ENCODE data around the gene CCDC88C.

DNA sequence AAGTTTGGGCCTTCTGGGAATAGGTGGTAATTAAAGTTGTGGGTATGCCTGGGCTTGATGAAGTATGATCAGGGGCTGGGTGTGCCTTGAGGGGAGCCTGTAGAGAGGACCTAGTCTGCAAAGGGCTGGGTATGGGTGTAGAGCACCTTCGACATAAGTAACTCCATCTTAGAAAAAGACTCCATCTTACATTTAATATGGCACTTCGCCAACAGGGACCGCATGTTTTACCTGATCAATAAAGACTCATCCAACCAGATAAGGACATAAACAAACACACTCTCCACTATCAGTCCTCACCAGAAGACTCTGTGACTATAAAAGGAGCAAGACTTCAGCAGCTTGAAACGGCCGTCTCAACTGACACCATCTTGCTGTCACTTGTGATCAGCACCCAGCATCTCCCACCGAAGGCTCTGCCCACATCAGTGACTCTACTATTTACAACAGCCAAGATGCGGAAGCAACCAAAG, 149.6 kb downstream of the CCDC88C start:
- TF ChIP-seq, protein P1, sequence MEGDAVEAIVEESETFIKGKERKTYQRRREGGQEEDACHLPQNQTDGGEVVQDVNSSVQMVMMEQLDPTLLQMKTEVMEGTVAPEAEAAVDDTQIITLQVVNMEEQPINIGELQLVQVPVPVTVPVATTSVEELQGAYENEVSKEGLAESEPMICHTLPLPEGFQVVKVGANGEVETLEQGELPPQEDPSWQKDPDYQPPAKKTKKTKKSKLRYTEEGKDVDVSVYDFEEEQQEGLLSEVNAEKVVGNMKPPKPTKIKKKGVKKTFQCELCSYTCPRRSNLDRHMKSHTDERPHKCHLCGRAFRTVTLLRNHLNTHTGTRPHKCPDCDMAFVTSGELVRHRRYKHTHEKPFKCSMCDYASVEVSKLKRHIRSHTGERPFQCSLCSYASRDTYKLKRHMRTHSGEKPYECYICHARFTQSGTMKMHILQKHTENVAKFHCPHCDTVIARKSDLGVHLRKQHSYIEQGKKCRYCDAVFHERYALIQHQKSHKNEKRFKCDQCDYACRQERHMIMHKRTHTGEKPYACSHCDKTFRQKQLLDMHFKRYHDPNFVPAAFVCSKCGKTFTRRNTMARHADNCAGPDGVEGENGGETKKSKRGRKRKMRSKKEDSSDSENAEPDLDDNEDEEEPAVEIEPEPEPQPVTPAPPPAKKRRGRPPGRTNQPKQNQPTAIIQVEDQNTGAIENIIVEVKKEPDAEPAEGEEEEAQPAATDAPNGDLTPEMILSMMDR (IDR thresholded peaks at IDR 0.05; ENCODE audit: borderline replicate concordance, extremely low read depth, low read length, poor library complexity, severe bottlenecking): no peak
- TF ChIP-seq EZH2 (IDR thresholded peaks at IDR 0.05; ENCODE audit: borderline replicate concordance, low read depth, low read length, severe bottlenecking): no peak

Data from DND-41 (cell line).